SK-N-DZ (cell line): ENCODE results near the gene FOXL2NB. TPM values are rescaled to one million over a fixed set of nuclear protein-coding genes. Genes with fewer than 3 reads are reported as not detected.
"Not testable (repeated sequence)": the region's sequence is repeated elsewhere in the genome, so short reads cannot be mapped to it uniquely, and the experiment has no call there.

Experiments
- DNase-seq: peaks from one replicate; pipeline ENCODE4 v3.0.0-alpha.2; 2015; ENCODE audit warnings: low spot score
- polyA plus RNA-seq, 2 experiments: library from polyadenylated mRNA; depleted of rRNA; stranded (reverse); fragments of >200 nt; gene quantifications; 2 replicates each; pipeline ENCODE4 v1.2.3, GENCODE V29; 2014

The FOXL2NB gene
- not detected in 2 replicates for polyA plus RNA-seq (2014; cell fraction: cytosol; rRNA removed)
- polyA plus RNA-seq (2014; cell fraction: nucleus; rRNA removed) = not detected in 2 replicates

DNA sequence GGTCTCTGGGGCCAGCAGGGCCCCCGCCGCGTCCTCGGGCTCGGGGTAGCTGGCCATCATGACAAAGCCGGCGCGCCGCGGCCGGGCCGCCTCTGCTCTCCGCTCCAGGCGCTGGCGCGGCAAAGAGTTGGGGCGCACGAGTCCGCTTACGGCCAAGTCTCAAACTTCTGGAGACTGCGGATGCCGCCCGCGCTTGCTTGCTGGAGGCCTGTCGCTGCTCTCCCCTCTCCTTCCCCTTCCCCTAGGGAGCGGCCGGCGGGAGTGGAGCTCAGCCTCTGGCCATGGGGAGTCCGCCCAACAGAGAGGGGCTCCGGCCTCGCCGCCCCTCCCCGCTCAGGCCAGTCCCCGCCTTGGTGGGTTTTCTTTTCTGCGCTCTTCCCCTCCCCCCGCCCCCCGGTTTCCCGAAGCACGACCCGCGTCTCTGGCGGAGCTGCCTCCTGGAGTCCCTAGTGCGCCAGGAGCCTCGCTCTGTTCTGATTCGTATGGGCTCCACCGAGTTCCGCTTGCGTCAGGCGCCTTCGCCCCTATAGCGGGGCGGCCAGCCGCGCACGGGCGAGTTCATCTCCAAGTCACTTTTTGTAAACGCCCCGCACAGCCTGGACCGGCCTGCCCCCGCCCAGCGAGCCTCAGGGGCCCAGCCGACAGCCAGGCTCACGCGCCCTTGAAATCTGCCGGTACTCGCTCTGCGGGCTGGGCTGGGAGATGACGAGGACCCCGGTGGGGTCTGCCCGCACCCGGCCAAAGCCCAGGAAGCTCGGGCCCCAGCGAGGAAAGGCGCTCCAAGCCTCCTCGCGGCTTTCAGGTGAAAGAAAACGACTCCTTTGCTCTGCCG is at the start of gene FOXL2NB, which contains the start of gene FOXL2:
FOXL2NB (plus strand) TSS at position 555 of the 832 bp plus-strand sequence; CDS start at position 703, 148 bp downstream.
FOXL2 (minus strand) TSS at position 475 of the 832 bp plus-strand sequence; CDS start at position 60, 415 bp downstream.
- no peak for DNase-seq

DNA sequence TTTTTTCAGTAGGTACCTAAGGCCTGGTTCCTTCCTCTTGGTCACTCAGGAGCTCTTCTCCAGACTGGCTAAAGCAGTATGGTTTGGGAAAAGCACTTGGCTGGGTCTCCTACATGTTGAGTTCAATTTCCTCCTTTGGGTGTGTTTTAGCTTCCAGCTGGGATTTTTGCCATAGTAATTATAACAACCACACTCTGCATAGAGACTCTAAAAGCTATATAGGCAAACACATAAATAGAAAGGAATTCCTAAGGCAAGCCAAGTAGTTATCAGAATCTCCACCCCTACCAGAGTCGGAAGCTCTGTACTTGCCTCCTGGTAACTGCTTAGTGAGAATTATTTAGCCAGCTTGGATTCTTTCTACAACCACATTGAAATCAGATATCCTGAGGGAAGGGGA is 48.7 kb upstream of the FOXL2NB start:
- DNase-seq = no peak

DNA sequence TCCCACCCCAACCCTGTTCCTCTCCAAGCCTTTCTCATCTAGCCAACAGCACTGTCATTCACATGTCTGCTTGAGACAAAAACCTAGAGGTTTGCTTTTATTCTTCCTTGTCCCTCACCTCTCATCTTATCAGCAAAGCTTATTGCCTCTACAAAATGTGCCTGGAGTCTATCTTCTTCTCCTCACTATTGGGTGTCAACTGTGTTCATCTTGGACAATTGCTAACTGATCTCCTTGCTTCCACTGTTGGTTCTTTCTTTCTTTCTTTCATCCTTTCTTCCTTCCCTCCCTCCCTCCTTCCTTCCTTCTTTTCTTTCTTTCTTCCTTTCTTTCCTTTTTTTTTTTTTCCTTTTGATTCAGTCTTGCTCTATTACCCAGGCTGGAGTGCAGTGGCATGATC is 48.3 kb upstream of the FOXL2NB start:
- DNase-seq = no peak

DNA sequence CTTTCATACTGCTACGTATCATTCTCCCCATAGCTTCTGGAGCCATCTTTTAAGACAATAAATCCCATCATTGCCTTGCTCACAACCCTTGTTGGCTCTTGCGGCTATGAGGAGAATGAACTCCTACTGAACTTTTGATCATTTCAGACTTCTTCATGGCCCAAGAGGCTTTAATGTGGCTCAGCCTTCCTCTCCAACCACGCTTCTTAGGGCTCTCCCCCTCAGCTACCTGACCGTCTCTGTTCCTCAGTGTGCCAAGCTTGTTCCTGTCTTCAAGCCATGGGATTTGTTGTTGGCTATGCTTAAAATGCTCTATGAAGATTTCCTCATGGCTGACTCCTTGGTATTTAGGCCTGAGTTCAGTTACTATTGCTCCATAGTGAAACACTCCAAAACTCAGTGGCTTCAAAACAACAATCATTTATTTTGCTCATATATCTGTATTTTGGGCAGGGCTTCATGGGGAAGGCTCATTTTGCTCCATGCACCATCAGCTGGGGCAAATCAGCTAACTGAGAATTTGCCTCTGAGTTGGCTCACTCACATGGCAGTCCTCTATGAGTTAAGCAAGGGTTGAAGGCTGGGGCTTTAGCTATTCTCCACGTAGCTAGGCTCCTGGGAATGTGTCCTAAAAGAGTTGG is 47.5 kb upstream of the FOXL2NB start:
- DNase-seq = no peak

DNA sequence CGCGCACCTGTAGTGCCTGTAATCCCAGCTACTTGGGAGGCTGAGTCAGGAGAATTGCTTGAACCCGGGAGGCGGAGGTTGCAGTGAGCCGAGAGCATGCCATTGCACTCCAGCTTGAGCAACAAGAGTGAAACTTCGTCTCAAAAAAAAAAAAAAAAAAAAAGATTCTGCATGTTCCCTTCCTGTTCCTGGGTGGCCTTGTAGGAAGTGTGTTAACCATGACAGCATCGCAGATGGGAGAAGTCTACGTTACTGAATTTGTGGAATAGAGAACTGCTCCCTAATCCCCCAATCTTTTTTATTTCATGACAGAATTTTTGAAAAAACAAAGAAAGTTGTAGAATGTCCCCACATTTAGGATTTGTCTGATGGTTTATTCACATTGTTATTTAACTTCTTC is 45.5 kb upstream of the FOXL2NB start:
- no peak for DNase-seq

DNA sequence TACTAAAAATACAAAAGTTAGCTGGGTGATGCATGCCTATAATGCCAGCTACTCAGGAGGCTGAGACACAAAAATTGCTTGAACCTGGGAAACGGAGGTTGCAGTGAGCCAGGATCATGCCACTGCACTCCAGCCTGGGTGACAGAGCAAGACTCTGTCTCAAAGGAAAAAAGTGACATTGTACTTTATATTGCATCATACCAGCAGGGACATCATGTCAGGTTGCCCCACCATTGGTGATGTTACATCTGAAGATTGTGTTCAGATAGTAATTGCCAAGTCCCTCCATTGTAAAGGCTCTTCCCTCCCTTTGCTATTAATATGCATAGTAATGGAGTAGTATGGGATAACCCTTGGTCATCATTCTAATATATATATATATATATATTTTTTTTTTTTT is 44.8 kb upstream of the FOXL2NB start:
- no peak for DNase-seq

DNA sequence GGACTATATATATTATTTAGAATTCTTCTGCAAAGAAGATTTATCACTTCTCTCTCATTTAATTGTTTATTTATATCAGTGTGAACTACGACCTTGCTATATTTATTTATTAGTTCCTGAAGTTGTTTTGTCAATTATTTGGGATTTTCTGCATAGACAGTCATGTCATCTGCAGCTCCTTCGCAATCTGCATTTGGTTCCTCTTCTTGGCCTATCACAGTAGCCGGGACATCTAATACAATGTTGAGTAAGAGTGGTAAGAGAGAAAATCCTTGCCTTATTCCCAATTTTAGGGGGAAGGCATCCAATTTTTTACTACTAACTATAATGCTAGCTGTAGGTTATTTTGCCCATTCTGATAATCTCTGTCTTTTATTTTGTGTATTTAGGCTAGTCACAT is 39.5 kb upstream of the FOXL2NB start:
- DNase-seq = no peak

DNA sequence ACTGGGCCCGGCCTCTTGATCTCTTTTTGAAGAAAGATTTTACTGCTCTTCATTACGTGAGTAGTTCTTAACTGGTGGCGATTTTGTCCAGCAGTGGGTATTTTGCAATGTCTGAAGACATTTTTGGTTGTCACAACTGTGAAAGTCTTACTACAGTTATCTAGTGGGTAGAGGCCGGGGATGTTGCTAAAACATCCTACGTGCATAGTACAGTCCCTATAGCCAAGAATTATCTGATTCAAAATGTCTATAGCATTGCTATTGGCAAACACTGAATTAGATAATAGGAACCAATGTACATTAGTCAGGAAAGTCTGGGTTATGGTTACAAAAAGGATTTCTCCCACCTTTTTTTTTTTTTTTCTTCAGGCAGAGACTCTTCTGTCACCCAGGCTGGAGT is 38.2 kb upstream of the FOXL2NB start:
- no peak for DNase-seq

DNA sequence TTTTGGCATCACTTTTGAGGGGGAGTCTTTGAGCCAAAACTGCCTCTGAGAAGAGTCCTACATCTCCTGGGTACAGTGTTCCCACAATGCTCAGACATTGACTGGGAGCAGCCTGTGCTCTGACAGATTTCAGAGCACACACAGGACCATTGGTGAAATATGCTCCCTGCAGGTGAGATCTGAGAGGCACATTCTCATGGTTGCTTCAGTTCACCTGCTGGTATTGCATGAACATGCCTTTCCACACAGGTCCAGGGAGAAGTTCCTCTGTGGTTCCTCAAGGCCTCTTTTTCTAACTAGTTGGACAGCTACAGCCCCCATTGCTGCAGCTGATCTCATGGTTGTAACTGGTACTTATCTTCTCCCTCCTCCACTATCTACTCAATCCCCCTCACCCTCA is 37.1 kb upstream of the FOXL2NB start:
- DNase-seq = no peak

DNA sequence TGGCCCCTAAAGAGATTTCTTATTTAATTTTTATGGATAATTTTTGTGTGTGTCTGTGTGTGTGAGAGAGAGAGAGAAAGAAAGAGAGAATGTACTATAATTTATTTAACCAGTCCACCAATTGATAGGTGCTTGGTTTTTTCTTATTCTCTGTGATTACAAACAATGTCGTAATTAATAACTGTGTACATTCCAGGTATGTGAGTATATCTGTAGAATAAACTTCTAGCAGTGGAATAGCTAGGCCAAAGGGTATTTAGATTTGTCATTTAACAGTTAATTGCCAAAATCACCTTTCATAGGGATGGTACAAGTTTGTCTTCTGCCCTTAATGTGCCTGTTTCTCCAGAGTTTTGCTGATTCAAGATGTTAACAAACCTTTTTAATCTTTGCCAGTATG is 35.4 kb upstream of the FOXL2NB start:
- DNase-seq = no peak

DNA sequence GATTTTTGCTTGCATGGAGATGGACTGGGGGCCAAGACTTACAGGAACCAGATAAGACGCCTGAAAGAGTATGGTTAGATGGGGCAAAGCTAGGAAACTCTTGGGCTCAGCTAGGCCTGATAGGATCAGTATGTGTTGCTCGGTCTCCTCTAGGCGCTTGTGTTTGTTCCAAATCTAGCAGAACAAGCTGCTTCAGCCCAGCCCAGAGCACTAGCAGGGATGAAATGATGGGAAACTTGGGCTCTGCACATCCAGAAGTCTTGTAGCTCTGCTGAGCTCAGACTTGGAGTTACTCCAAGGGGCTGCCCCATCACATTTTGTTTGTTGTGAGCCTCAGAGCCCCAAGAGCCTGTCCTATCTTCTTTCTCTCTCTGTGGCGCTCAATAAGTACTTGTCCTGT is 34.8 kb upstream of the FOXL2NB start:
- DNase-seq = no peak

DNA sequence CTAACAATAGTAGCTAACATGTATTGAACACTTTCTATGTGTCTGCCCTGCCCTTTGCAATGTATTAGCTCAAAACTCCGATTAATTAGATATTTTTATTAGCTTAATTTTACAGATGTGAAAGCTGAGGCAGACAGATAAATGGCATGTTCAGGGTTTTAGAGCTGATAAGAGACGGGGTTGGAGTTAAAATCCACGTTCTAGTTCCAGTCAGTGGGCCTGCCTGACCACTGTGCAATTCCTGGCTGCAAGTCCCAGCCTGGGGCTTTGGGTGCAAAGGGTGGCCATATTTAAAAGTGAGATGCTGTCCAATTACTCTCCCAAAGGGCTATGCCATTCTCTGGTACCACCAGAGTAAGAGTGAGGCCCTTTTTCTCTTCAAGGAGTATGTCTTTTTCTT is 33.3 kb upstream of the FOXL2NB start:
- DNase-seq = no peak

DNA sequence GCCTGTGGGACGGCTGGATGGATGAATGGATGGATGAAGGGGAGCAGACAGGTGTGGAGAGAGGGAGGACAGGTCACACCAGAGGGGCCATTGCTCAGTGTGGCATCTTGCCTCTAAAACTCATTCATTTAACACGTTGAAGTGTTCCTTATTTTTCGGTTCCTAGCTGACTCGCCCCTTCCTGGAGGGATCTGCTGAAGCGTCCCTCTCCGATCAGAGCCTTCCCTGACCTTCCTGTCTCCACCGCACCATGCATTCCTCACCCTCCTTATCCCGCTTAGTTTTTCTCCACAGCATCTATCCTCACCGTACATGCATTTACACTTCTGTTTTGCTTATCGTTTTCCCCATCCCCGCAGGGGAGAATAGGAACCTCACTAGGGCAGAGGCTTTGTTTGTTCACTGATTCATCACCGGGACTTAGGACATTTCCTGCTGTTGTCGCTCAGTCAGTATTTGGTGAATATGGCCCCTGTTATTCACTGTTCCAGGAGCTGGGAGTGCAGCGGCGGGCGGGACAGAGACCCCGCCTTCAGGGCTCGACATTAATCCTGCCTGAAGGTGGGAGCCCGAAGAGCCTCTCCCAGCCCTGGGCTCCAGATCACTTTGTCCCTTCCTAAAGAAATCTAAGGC is 32.0 kb upstream of the FOXL2NB start:
- DNase-seq = no peak

DNA sequence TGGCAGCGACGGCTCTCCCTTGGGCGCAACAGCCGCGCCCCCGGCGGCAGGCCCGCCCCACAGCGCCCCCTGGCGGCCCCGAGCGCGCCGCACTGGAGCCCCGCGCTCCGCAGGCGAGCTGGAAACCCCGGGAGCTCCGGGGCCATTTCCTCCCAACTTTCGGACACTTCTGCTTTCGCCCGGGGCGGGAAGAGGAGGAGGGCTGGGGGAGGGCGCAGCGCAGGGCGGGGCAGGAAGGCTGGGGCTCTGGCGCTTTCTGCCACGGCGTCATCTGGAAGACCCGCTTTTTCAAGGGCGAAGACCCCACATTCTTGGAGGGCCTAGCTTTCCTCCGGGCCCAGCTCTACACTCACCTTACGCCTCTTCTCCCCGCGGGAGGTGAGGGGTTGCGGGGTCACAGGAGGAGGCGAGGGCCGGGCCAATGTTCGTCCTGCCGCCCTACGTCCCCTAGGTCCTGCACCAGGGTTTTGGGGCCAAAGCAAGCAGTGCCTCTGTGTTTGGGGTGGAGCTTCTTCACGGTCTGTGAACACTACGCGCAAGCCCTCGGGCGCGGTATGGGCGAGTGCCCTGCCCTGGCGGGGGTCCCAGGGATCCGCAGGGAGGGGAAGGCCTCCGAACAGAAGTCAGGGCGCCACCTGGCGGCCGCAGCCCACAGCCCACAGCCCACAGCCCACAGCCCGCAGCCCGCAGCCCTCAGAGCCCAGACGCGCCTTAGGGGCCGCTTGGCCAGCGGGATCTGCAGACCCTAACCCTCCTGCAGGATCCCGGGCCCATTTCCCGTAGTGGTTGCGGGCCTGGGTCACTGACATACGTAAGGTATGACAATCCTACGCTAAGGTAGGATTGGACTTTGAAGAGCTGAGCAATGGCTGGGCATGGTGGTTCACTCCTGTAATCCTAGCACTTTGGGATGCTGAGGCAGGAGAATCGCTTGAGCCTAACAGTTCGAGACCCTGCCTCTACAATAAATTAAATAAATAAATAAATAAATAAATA is 31.2 kb upstream of the FOXL2NB start:
- peak; percentile 82 for DNase-seq

DNA sequence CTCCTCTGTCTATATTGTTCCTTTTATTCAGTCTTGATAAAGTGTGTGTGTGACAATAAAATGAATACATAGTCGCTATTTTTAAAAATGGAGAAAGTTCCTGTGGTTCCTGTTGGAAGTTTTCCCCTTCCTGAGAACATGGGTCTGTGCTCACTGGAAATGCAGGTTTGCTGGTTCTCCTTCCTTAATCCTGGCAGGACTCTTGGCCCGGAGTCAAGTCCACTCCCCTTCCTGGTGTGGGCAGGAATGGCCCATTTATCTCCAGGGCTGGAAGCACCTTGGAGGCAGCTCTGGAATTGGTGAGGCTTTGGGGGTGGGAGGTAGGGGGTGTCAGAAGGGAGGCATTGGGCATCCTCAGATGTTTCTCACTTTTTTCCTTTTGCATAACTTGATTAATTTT is 30.2 kb upstream of the FOXL2NB start:
- no peak for DNase-seq

DNA sequence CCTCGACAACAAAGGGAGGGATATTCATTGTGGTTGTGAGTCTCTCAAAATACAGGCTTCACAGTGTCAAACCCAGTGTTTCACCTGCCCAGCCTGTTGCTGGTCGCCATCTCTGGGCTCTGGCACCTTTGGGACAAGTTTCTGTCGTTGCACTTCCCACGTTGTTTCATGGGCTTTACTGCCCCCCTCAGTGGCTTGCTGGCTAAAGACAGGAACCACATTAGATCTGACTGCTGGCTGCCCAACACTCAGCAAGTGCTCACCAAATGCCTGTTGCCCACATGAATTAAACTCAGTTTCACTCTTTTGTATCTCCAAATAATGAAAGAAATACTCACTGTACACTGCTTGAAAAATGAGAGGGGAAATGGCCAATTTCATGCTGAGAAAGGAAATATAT is 27.7 kb upstream of the FOXL2NB start:
- no peak for DNase-seq

DNA sequence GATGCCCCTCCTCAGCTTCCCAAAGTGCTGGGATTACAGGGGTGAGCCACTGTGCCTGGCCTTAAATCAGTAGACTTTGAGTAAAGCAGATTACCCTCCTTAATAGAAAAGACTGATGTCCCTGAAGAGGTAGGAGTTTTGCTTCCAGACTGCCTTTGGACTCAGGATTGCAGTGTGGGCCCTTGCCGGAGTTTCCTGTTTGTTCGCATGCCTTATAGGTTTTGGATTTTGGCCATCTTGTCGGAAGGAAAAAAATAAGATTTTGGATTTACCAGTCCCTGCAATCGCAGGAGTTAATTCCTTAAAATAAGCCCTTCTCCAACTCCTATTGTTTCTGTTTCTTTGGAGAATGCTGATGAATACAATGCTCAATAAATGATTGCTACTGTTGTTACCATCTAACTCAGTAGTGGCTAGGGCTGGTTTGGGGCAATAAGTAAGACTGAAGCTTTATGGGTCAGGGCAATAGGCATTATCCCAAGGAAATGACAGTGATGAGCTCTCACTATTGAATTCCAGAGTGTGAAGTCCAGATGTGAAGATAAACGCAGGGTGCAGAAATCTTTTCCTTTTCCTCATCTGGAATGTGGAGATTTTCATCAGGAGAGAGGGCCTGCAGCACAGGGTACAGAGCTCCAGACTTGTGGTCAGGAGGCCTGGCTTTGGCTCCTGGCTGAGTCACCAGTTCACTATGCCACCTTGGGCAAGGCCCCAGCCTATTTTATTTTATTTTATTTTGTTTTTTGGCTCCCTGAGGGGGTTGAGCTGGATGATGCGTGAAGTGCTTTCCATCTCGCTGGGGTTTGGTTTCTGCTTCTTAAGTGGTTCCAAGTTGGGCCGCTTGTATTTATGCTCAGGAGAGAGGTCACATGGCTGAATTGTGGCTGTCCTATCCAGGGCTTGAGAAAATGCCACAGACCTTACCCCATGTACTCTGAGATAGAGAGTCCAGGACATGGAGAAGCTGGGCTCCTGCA is 25.4 kb upstream of the FOXL2NB start:
- no peak for DNase-seq

DNA sequence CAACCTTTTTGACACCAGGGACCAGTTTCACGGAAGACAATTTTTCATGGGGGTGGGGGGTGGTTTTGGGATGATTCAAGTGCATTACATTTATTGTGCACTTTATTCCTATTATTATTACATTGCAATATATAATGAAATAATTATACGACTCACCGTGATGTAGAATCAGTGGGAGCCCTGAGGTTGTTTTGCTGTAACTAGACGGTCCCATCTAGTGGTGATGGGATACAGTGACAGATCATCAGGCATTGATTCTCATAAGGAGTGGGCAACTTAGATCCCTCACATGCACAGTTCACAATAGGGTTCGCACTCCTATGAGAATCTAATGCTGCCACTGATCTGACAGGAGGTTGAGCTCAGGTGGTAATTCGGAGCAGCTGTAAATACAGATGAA is 24.6 kb upstream of the FOXL2NB start:
- not testable (repeated sequence) for DNase-seq

DNA sequence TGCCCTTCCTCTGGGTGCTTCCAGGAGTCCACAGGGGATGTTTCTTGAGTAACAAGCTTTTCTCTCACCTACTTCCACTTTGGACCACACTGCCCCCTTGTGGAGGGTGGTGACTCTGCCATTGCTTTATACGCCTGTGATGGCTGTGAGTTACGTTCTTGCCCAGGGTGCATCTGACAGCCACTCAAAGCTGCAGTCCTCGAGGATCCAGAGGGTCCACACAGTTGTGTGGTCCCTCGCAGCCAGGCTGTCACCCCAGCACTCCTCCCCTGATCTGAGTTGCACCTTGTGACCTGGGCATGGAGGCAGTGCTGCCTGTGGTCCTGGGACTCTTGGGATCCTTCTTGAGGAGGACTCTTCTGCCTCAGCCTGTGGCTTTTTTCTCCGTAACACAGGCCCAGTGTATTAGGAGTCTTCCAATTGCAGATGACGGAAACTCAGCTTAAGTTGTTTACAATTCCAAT is 23.5 kb upstream of the FOXL2NB start:
- peak; percentile 77 for DNase-seq
